HepG2 (cell line): ENCODE measurements around the gene CELSR2. TPM values are rescaled to one million over a fixed set of nuclear protein-coding genes. Genes with fewer than 3 reads are reported as not detected.
A peak's percentile ranks its signal among the peaks of the same experiment; 100 is the strongest.

ENCODE experiments used
- AHR ChIP-seq: IDR thresholded peaks from 2 replicates; pipeline ENCODE4 v1.6.1; 2018; ENCODE audit warnings: missing genetic modification reagents, missing compliant biosample characterization
- BRD4 ChIP-seq: sonication (generic); formaldehyde crosslinking; IDR thresholded peaks from 2 replicates; pipeline ENCODE4 v1.4.0; 2020; ENCODE audit warnings: missing genetic modification reagents
- CBFB ChIP-seq: sonication (generic); formaldehyde crosslinking; IDR thresholded peaks from 2 replicates; pipeline ENCODE4 v1.4.0; 2020; ENCODE audit warnings: missing genetic modification reagents
- ELF3 ChIP-seq: IDR thresholded peaks from 2 replicates; pipeline ENCODE4 v1.6.1; 2016; ENCODE audit warnings: missing genetic modification reagents, missing compliant biosample characterization
- GLI4 ChIP-seq: sonication (generic); formaldehyde crosslinking; IDR thresholded peaks from 2 replicates; pipeline ENCODE4 v1.5.1; 2020; ENCODE audit warnings: missing genetic modification reagents, mild to moderate bottlenecking, moderate library complexity, borderline replicate concordance
- GPN1 ChIP-seq: sonication (generic); formaldehyde crosslinking; IDR thresholded peaks from 2 replicates; pipeline ENCODE4 v1.5.1; 2020; ENCODE audit warnings: missing genetic modification reagents, borderline replicate concordance
- HMG20B ChIP-seq: conservative IDR thresholded peaks from 2 replicates; pipeline ENCODE4 v1.6.1; 2016; ENCODE audit warnings: missing genetic modification reagents, missing compliant biosample characterization
- HOXA3 ChIP-seq: sonication (generic); formaldehyde crosslinking; IDR thresholded peaks from 2 replicates; pipeline ENCODE4 v1.5.0; 2020; ENCODE audit warnings: missing genetic modification reagents
- MTF2 ChIP-seq: sonication (generic); formaldehyde crosslinking; IDR thresholded peaks from 2 replicates; pipeline ENCODE4 v1.5.0; 2020; ENCODE audit warnings: missing genetic modification reagents, borderline replicate concordance
- POLR2G ChIP-seq: fragments of 200-400 bp; formaldehyde crosslinking; IDR thresholded peaks from 2 replicates; pipeline ENCODE4 v1.6.1; 2018; ENCODE audit warnings: mild to moderate bottlenecking, low read depth, low read length, moderate library complexity
- ZBTB3 ChIP-seq: sonication (generic); formaldehyde crosslinking; IDR thresholded peaks from 2 replicates; pipeline ENCODE4 v1.4.0; 2020; ENCODE audit warnings: low read depth, mild to moderate bottlenecking, moderate library complexity, missing genetic modification reagents, borderline replicate concordance
- ZNF260 ChIP-seq: sonication (generic); formaldehyde crosslinking; IDR thresholded peaks from 2 replicates; pipeline ENCODE4 v1.4.0; 2020; ENCODE audit warnings: missing genetic modification reagents, low read depth, mild to moderate bottlenecking, borderline replicate concordance
- ZNF737 ChIP-seq: sonication (generic); formaldehyde crosslinking; IDR thresholded peaks from 2 replicates; pipeline ENCODE4 v1.5.0; 2020; ENCODE audit warnings: missing genetic modification reagents, mild to moderate bottlenecking, borderline replicate concordance
- polyA plus RNA-seq, 8 experiments: library from polyadenylated mRNA; depleted of rRNA in 3 of 8; stranded (reverse) in 7 of 8; unstranded in 1 of 8; fragments of >200 nt; fragmentation: Illumina TruSeq in 4 of 8; extraction: Trizol in 4 of 8; gene quantifications; 2 replicates each; pipeline versions ENCODE4 v1.2.1 to v1.2.3, GENCODE V29; 2011 to 2016; ENCODE audit warnings: low read depth in 4 of 8, missing spikeins in 1 of 8, mixed read lengths in 1 of 8; ENCODE audit not compliant: insufficient read depth in 1 of 8
- total RNA-seq, 5 experiments: library from RNA; depleted of rRNA; stranded (reverse); fragments of >200 nt; fragmentation: Illumina TruSeq; extraction: Trizol; gene quantifications; 2 replicates each; pipeline ENCODE4 v1.2.3, GENCODE V29; 2016; ENCODE audit warnings: low read depth in 1 of 5
- TF ChIP-seq, protein P1 (sequence below): sonication (generic); formaldehyde crosslinking; IDR thresholded peaks from 2 replicates; pipeline ENCODE4 v1.4.0; 2020; ENCODE audit warnings: mild to moderate bottlenecking, missing genetic modification reagents
- TF ChIP-seq, protein P2 (sequence below): sonication (generic); formaldehyde crosslinking; IDR thresholded peaks from 2 replicates; pipeline ENCODE4 v1.4.0; 2020; ENCODE audit warnings: low read depth, missing genetic modification reagents
- TF ChIP-seq, protein P3 (sequence below): sonication (generic); formaldehyde crosslinking; IDR thresholded peaks from 2 replicates; pipeline ENCODE4 v1.9.0; 2021; ENCODE audit warnings: missing genetic modification reagents, borderline replicate concordance
- TF ChIP-seq, protein P4 (sequence below): sonication (generic); formaldehyde crosslinking; IDR thresholded peaks from 2 replicates; pipeline ENCODE4 v1.4.0; 2020; ENCODE audit warnings: mild to moderate bottlenecking, missing genetic modification reagents

The CELSR2 gene
- total and polyA plus RNA-seq, 2 of the 13 experiments (the other 11 are each of a cell fraction or from before 2014, with no cell fraction given): 4.0 to 6.6 TPM

DNA sequence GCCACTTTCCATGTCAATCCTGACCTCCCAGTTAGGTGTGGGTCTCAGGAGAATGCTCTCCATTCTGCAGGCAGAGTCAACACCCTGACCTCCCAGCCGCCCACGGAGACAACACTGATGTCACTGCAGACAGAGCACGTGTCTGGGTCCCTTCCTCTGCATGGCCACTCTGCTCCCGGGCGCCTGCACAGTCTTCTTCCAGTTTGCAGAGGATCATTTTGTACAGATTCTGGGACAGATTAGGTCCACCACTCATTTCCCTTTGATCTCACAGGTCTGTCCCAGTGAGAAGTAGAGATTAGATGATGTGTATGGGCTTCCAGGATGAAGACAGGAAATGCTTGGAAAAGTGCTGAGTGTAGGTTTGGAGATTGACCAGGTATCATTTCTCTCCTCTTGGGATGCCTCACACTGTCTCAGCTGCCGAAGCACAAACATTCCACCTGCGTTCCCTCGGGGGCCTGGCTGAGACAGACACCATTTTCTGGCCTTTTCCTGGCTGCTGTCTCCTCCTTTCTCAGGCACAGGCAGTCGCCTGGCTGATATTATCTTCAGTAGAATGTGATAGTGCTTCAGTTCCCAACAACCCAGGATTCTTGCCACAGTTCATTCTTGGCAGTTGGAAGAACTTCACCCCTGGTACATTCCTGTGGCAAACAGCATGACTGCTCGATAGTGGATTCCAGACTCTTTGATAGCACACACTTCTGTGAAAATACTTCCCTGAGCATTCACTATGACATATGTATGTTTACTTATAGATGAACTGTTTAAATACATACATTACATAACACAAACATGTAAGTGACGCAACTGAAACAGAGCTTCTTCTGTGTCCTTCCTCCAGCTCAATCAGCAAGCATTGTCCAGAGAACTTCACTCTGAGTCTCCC is 49.6 kb downstream of the CELSR2 start (continued):
- TF ChIP-seq ZBTB3: peak; percentile 52; the same call in 1 of the 2 replicates
- no peak for TF ChIP-seq ZNF260
- TF ChIP-seq HMG20B (CRISPR knock-in tag): peak; percentile 23; the same call in 1 of the 2 replicates
- TF ChIP-seq AHR (CRISPR knock-in tag): 0 out of 2 replicates have a peak, but pooled peaks have one; percentile 29
- TF ChIP-seq CBFB (CRISPR knock-in tag): peak; percentile 14; the same call in 1 of the 2 replicates
- TF ChIP-seq HOXA3 (CRISPR knock-in tag): peak; percentile 65
- peak; percentile 68 for TF ChIP-seq POLR2G
- TF ChIP-seq, protein P1, sequence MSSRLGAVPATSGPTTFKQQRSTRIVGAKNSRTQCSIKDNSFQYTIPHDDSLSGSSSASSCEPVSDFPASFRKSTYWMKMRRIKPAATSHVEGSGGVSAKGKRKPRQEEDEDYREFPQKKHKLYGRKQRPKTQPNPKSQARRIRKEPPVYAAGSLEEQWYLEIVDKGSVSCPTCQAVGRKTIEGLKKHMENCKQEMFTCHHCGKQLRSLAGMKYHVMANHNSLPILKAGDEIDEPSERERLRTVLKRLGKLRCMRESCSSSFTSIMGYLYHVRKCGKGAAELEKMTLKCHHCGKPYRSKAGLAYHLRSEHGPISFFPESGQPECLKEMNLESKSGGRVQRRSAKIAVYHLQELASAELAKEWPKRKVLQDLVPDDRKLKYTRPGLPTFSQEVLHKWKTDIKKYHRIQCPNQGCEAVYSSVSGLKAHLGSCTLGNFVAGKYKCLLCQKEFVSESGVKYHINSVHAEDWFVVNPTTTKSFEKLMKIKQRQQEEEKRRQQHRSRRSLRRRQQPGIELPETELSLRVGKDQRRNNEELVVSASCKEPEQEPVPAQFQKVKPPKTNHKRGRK (CRISPR knock-in tag): no peak
- TF ChIP-seq ELF3 (CRISPR knock-in tag): peak; percentile 87
- TF ChIP-seq, protein P2, sequence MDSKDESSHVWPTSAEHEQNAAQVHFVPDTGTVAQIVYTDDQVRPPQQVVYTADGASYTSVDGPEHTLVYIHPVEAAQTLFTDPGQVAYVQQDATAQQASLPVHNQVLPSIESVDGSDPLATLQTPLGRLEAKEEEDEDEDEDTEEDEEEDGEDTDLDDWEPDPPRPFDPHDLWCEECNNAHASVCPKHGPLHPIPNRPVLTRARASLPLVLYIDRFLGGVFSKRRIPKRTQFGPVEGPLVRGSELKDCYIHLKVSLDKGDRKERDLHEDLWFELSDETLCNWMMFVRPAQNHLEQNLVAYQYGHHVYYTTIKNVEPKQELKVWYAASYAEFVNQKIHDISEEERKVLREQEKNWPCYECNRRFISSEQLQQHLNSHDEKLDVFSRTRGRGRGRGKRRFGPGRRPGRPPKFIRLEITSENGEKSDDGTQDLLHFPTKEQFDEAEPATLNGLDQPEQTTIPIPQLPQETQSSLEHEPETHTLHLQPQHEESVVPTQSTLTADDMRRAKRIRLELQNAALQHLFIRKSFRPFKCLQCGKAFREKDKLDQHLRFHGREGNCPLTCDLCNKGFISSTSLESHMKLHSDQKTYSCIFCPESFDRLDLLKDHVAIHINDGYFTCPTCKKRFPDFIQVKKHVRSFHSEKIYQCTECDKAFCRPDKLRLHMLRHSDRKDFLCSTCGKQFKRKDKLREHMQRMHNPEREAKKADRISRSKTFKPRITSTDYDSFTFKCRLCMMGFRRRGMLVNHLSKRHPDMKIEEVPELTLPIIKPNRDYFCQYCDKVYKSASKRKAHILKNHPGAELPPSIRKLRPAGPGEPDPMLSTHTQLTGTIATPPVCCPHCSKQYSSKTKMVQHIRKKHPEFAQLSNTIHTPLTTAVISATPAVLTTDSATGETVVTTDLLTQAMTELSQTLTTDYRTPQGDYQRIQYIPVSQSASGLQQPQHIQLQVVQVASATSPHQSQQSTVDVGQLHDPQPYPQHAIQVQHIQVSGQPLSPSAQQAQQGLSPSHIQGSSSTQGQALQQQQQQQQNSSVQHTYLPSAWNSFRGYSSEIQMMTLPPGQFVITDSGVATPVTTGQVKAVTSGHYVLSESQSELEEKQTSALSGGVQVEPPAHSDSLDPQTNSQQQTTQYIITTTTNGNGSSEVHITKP: peak; percentile 68; the same call in 1 of the 2 replicates
- TF ChIP-seq BRD4 (CRISPR knock-in tag): no peak; the same call in 1 of the 2 replicates
- no peak for TF ChIP-seq MTF2 (CRISPR knock-in tag)
- peak; percentile 69; the same call in 1 of the 2 replicates for TF ChIP-seq ZNF737 (CRISPR knock-in tag)
- TF ChIP-seq, protein P3, sequence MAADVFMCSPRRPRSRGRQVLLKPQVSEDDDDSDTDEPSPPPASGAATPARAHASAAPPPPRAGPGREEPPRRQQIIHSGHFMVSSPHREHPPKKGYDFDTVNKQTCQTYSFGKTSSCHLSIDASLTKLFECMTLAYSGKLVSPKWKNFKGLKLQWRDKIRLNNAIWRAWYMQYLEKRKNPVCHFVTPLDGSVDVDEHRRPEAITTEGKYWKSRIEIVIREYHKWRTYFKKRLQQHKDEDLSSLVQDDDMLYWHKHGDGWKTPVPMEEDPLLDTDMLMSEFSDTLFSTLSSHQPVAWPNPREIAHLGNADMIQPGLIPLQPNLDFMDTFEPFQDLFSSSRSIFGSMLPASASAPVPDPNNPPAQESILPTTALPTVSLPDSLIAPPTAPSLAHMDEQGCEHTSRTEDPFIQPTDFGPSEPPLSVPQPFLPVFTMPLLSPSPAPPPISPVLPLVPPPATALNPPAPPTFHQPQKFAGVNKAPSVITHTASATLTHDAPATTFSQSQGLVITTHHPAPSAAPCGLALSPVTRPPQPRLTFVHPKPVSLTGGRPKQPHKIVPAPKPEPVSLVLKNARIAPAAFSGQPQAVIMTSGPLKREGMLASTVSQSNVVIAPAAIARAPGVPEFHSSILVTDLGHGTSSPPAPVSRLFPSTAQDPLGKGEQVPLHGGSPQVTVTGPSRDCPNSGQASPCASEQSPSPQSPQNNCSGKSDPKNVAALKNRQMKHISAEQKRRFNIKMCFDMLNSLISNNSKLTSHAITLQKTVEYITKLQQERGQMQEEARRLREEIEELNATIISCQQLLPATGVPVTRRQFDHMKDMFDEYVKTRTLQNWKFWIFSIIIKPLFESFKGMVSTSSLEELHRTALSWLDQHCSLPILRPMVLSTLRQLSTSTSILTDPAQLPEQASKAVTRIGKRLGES: peak; percentile 97
- TF ChIP-seq, protein P4, sequence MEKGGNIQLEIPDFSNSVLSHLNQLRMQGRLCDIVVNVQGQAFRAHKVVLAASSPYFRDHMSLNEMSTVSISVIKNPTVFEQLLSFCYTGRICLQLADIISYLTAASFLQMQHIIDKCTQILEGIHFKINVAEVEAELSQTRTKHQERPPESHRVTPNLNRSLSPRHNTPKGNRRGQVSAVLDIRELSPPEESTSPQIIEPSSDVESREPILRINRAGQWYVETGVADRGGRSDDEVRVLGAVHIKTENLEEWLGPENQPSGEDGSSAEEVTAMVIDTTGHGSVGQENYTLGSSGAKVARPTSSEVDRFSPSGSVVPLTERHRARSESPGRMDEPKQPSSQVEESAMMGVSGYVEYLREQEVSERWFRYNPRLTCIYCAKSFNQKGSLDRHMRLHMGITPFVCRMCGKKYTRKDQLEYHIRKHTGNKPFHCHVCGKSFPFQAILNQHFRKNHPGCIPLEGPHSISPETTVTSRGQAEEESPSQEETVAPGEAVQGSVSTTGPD (CRISPR knock-in tag): no peak
- no peak for TF ChIP-seq GPN1
- TF ChIP-seq GLI4: no peak
